ENCODE measurements around the gene PTPRG.

DNA sequence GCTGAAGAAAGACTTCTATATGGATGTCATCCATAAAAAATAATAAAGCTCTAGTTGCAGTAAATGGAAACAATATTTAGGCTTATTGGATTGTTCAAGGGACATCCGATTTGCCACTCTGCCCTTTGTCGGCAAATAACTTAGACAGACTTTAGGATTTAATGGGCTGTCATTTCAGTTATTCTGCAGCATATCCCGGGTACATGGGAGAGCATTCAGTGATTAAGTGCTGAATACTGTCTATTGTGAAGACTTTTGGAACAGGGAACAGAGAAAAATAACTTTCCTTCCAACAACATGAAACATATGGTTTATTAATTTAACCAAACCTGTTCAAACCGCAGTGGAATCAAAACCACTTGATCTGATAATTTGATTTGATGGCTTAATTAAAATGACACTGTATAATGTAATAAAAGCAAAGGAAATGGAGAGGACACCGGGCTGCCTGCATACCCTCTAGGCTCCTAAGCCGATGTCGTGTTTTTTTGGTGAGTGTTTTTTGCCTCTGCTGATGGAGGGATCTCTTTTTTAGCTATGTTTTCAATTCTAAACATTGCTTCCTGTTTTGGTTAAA is 612.7 kb downstream of the PTPRG start:
- TF ChIP-seq, protein P1, sequence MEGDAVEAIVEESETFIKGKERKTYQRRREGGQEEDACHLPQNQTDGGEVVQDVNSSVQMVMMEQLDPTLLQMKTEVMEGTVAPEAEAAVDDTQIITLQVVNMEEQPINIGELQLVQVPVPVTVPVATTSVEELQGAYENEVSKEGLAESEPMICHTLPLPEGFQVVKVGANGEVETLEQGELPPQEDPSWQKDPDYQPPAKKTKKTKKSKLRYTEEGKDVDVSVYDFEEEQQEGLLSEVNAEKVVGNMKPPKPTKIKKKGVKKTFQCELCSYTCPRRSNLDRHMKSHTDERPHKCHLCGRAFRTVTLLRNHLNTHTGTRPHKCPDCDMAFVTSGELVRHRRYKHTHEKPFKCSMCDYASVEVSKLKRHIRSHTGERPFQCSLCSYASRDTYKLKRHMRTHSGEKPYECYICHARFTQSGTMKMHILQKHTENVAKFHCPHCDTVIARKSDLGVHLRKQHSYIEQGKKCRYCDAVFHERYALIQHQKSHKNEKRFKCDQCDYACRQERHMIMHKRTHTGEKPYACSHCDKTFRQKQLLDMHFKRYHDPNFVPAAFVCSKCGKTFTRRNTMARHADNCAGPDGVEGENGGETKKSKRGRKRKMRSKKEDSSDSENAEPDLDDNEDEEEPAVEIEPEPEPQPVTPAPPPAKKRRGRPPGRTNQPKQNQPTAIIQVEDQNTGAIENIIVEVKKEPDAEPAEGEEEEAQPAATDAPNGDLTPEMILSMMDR (IDR thresholded peaks at IDR 0.05): no peak
- TF ChIP-seq POLR2A (IDR thresholded peaks at IDR 0.05): no peak

All from body of pancreas (tissue), 4 donors.